K562 (cell line): ENCODE results near the gene PNMA6F. TPM values are rescaled to one million over a fixed set of nuclear protein-coding genes. Genes with fewer than 3 reads are reported as not detected.
"Not testable (repeated sequence)": the region's sequence is repeated elsewhere in the genome, so short reads cannot be mapped to it uniquely, and the experiment has no call there.

ENCODE experiments used
- ATAC-seq: fragments of 200-7000 bp; cut with Tn5 transposase; 3 replicates; pipeline ENCODE4 v1.9.1; 2020; ENCODE audit warnings: moderate library complexity
- BruUV-seq: library from RNA; stranded (reverse); fragments of 400-500 nt; replicated peaks from 2 replicates; lab custom pipeline; 2021; lab: Mats Ljungman, UMichigan
- CTCF ChIA-PET: fragments of 300-600 bp; formaldehyde crosslinking; extraction: SDS; loops from one replicate; lab custom pipeline; 2021; ENCODE audit warnings: low intra/inter-chr PET ratio; lab: Yijun Ruan, JAX
- POLR2A ChIA-PET: fragments of 300-600, 350-650 bp; sonication (Branson Sonifier 250); formaldehyde crosslinking; extraction: SDS; loops from one replicate; lab custom pipeline; 2021; ENCODE audit warnings: antibody characterized with exemption, inconsistent platforms; lab: Yijun Ruan, JAX
- DNase-seq, 4 experiments: peaks; one replicate each; pipeline versions ENCODE4 v3.0.0 to v3.0.0-alpha.2; 2011 to 2018; ENCODE audit warnings: low spot score in 3 of 4, mixed read lengths in 3 of 4; ENCODE audit errors: extremely low read depth in 1 of 4
- FAIRE-seq: peaks from 2 replicates; lab custom pipeline; 2011; peaks lifted over from hg19 to GRCh38; lab: Jason Lieb, UNC
- H2AFZ ChIP-seq: 2 replicates; pipeline ENCODE4 v1.6.0; 2011; ENCODE audit warnings: low read depth, low read length, control low read depth, inconsistent platforms
- H3K27ac ChIP-seq: fragments of 200-600 bp; 3 replicates; pipeline ENCODE4 v1.8.0; 2011; ENCODE audit warnings: low read depth, mild to moderate bottlenecking, control low read depth, inconsistent platforms, low read length, moderate library complexity, mixed read lengths; ENCODE audit errors: extremely low read depth
- H3K27me3 ChIP-seq, 2 experiments: fragments of 300-600 bp in 1 of 2; 2 replicates in 1 of 2; 3 replicates in 1 of 2; pipeline versions ENCODE4 v1.6.0 to v1.8.0; 2011; ENCODE audit warnings: inconsistent platforms in 2 of 2, low read length in 2 of 2, mild to moderate bottlenecking in 1 of 2, mixed read lengths in 1 of 2, moderate library complexity in 1 of 2; ENCODE audit not compliant: control insufficient read depth in 2 of 2, insufficient read depth in 2 of 2
- H3K36me3 ChIP-seq: fragments of 300-600 bp; 3 replicates; pipeline ENCODE4 v1.8.0; 2011; ENCODE audit warnings: mild to moderate bottlenecking, low read length, inconsistent platforms; ENCODE audit not compliant: control insufficient read depth, insufficient read depth
- H3K4me1 ChIP-seq, 2 experiments: fragments of 200-600 bp in 1 of 2; replicated peaks in 1 of 2; 2 replicates in 1 of 2; 3 replicates in 1 of 2; pipeline versions ENCODE4 v1.5.1 to v1.8.0; 2011; ENCODE audit warnings: inconsistent platforms in 2 of 2, low read length in 2 of 2, mild to moderate bottlenecking in 1 of 2, mixed read lengths in 1 of 2, moderate library complexity in 1 of 2; ENCODE audit not compliant: control insufficient read depth in 2 of 2, insufficient read depth in 2 of 2
- H3K4me2 ChIP-seq: 2 replicates; pipeline ENCODE4 v1.6.1; 2011; ENCODE audit warnings: low read length, control low read depth, inconsistent platforms, mixed read lengths; ENCODE audit not compliant: insufficient read depth
- H3K4me3 ChIP-seq: fragments of 200-600 bp; sonication (generic), shearing (Covaris generic); 2 replicates; pipeline ENCODE4 v1.5.1; 2016; ENCODE audit warnings: control low read depth, inconsistent platforms
- H3K79me2 ChIP-seq: fragments of 200-600 bp; 3 replicates; pipeline ENCODE4 v1.8.0; 2011; ENCODE audit warnings: low read length, inconsistent platforms; ENCODE audit not compliant: control insufficient read depth, insufficient read depth
- H3K9ac ChIP-seq, 2 experiments: 2 replicates each; pipeline versions ENCODE4 v1.6.0 to v1.6.1; 2011; ENCODE audit warnings: low read depth in 2 of 2, low read length in 2 of 2, control low read depth in 1 of 2, inconsistent platforms in 1 of 2, mild to moderate bottlenecking in 1 of 2, mixed read lengths in 1 of 2; ENCODE audit not compliant: insufficient read depth in 1 of 2
- H3K9me1 ChIP-seq: one replicate; pipeline ENCODE4 v1.6.0; 2011; ENCODE audit warnings: inconsistent platforms, mild to moderate bottlenecking, low read length, moderate library complexity; ENCODE audit not compliant: control insufficient read depth, insufficient read depth
- H3K9me3 ChIP-seq: replicated peaks from 2 replicates; pipeline ENCODE4 v1.5.1; 2011; ENCODE audit warnings: low read depth, low read length, inconsistent platforms; ENCODE audit not compliant: control insufficient read depth, insufficient read depth
- H4K20me1 ChIP-seq: replicated peaks from 2 replicates; pipeline ENCODE4 v1.6.1; 2011; ENCODE audit warnings: low read length, inconsistent platforms, mixed read lengths; ENCODE audit not compliant: control insufficient read depth, insufficient read depth
- WGBS: fragments of 100-300 bp; shearing (Covaris generic); methylation state at CpG from one replicate; pipeline ENCODE4 v1.1.6; 2016; ENCODE audit warnings: low coverage, mixed read lengths; ENCODE audit not compliant: insufficient coverage; ENCODE audit errors: missing lambda C conversion rate; 5-methylcytosine and 5-hydroxymethylcytosine counted together
- in situ Hi-C: fragments of 300-500 bp; cut with MboI; formaldehyde crosslinking; loops from 4 replicates; pipeline ENCODE4 v1.15.0; 2018; ENCODE audit warnings: inconsistent platforms, mixed read lengths
- intact Hi-C: fragments of 100-400 bp; cut with micrococcal nuclease; formaldehyde crosslinking; loops from 2 replicates; pipeline ENCODE4 v1.14.2; 2022
- polyA plus RNA-seq, 8 experiments: library from polyadenylated mRNA; depleted of rRNA in 4 of 8; stranded (reverse) in 5 of 8; unstranded in 3 of 8; fragments of >200 nt; fragmentation: Nextera tagmentation in 2 of 8; fragmentation: Illumina TruSeq in 1 of 8; extraction: Ambion mirVana in 2 of 8; extraction: Trizol in 1 of 8; gene quantifications; 2 replicates each; pipeline versions ENCODE4 v1.2.1 to v1.2.3, GENCODE V29; 2011 to 2014; ENCODE audit warnings: inconsistent platforms in 1 of 8, missing spikeins in 1 of 8
- total RNA-seq, 7 experiments: library from RNA; depleted of rRNA in 6 of 7; stranded (reverse); fragments of >200 nt in 6 of 7; fragmentation: Illumina TruSeq in 2 of 7; extraction: Trizol in 2 of 7; gene quantifications; 2 replicates each; pipeline versions ENCODE4 v1.2.1 to v1.2.3, GENCODE V29; 2011 to 2021; ENCODE audit warnings: low replicate concordance in 1 of 7

Gene PNMA6F
- total and polyA plus RNA-seq, 9 of the 15 experiments (the other 6 are each of a cell fraction or from before 2014, with no cell fraction given): not detected

- H3K27ac ChIP-seq, H3K27me3 ChIP-seq, CTCF ChIA-PET, in situ Hi-C loops, ATAC-seq, H4K20me1 ChIP-seq, H3K79me2 ChIP-seq, H3K4me2 ChIP-seq, H3K9ac ChIP-seq, H3K9me3 ChIP-seq, H2AFZ ChIP-seq, H3K9me1 ChIP-seq, FAIRE-seq, H3K4me3 ChIP-seq, intact Hi-C loops, BruUV-seq, POLR2A ChIA-PET, DNase-seq, H3K36me3 ChIP-seq, H3K4me1 ChIP-seq: not testable (repeated sequence)
- 32% methylated on average over 3 of the region's 14 CpGs for WGBS
These were observed 45.5 kb downstream of the PNMA6F start for GRCh38 chrX:153276049-153276448.

- in situ Hi-C loops, H3K27me3 ChIP-seq, intact Hi-C loops, POLR2A ChIA-PET, FAIRE-seq, H3K4me1 ChIP-seq, BruUV-seq, H3K27ac ChIP-seq, H3K79me2 ChIP-seq, ATAC-seq, DNase-seq, H4K20me1 ChIP-seq, H2AFZ ChIP-seq, H3K9me1 ChIP-seq, CTCF ChIA-PET, H3K36me3 ChIP-seq, H3K4me2 ChIP-seq, H3K9me3 ChIP-seq, H3K9ac ChIP-seq, H3K4me3 ChIP-seq: not testable (repeated sequence)
- WGBS: 80% methylated on average over 1 of the region's 16 CpGs
These were observed 46.1 kb downstream of the PNMA6F start for GRCh38 chrX:153275418-153275817.

- intact Hi-C loops, CTCF ChIA-PET, ATAC-seq, FAIRE-seq, H3K27ac ChIP-seq, H3K4me2 ChIP-seq, H3K27me3 ChIP-seq, POLR2A ChIA-PET, H2AFZ ChIP-seq, H3K9me3 ChIP-seq, H4K20me1 ChIP-seq, DNase-seq, H3K36me3 ChIP-seq, H3K4me3 ChIP-seq, H3K4me1 ChIP-seq, BruUV-seq, H3K79me2 ChIP-seq, H3K9ac ChIP-seq, H3K9me1 ChIP-seq: not testable (repeated sequence)
- in situ Hi-C loops: loop anchor here (25.0 kb wide), 1 partner anchor 310 kb away; no protein-coding TSS in a partner anchor
- WGBS: 55% methylated on average over 2 of the region's 21 CpGs
These were observed 49.0 kb downstream of the PNMA6F start for GRCh38 chrX:153272584-153272983.

- BruUV-seq, H3K4me3 ChIP-seq, CTCF ChIA-PET, H3K27me3 ChIP-seq, DNase-seq, intact Hi-C loops, H4K20me1 ChIP-seq, H3K4me2 ChIP-seq, H3K9me1 ChIP-seq, H3K9ac ChIP-seq, FAIRE-seq, H3K36me3 ChIP-seq, H3K4me1 ChIP-seq, H2AFZ ChIP-seq, POLR2A ChIA-PET, H3K9me3 ChIP-seq, H3K79me2 ChIP-seq, H3K27ac ChIP-seq, ATAC-seq: not testable (repeated sequence)
- in situ Hi-C loops: loop anchor here (25.0 kb wide), 1 partner anchor 310 kb away; no protein-coding TSS in a partner anchor
- WGBS: no CpG with 5 or more reads among the region's 19 CpGs
These were observed 49.5 kb downstream of the PNMA6F start for GRCh38 chrX:153272070-153272469.
